Aorta (tissue), 5 donors: ENCODE measurements around the gene GCGR. TPM values are rescaled to one million over a fixed set of nuclear protein-coding genes. Genes with fewer than 3 reads are reported as not detected.

Experiments
- ATAC-seq: fragments of 200-7000 bp; cut with Tn5 transposase; one replicate; pipeline ENCODE4 v1.9.1; 2022; ENCODE audit warnings: moderate library complexity; ENCODE audit not compliant: low FRiP score
- DNase-seq, 2 donors: peaks; one replicate each; pipeline ENCODE4 v3.0.0-alpha.2; 2020
- H3K27ac ChIP-seq, 2 donors: one replicate each; pipeline ENCODE4 v1.5.1; 2013; ENCODE audit warnings: low read length in 2 of 2, mild to moderate bottlenecking in 2 of 2, moderate library complexity in 2 of 2, control low read depth in 1 of 2, inconsistent platforms in 1 of 2, low read depth in 1 of 2
- H3K27me3 ChIP-seq, 2 donors: one replicate each; pipeline ENCODE4 v1.6.1; 2013; ENCODE audit warnings: control low read depth in 1 of 2, low read length in 1 of 2, mild to moderate bottlenecking in 1 of 2, moderate library complexity in 1 of 2; ENCODE audit not compliant: insufficient read depth in 2 of 2, control insufficient read depth in 1 of 2
- H3K36me3 ChIP-seq, 2 donors: one replicate each; pipeline ENCODE4 v1.6.1; 2013; ENCODE audit warnings: control low read depth in 1 of 2, low read length in 1 of 2, mild to moderate bottlenecking in 1 of 2; ENCODE audit not compliant: insufficient read depth in 2 of 2, control insufficient read depth in 1 of 2
- H3K4me1 ChIP-seq, 2 donors: one replicate each; pipeline ENCODE4 v1.6.1; 2013; ENCODE audit warnings: low read length in 2 of 2, control low read depth in 1 of 2, mild to moderate bottlenecking in 1 of 2, moderate library complexity in 1 of 2; ENCODE audit not compliant: insufficient read depth in 2 of 2, control insufficient read depth in 1 of 2
- H3K4me3 ChIP-seq, 2 donors: one replicate each; pipeline ENCODE4 v1.5.1; 2013; ENCODE audit warnings: low read length in 2 of 2, control low read depth in 1 of 2, mild to moderate bottlenecking in 1 of 2
- H3K9me3 ChIP-seq: one replicate; pipeline ENCODE4 v1.6.1; 2013; ENCODE audit warnings: mild to moderate bottlenecking, low read length; ENCODE audit not compliant: control insufficient read depth
- WGBS, 2 donors: extraction: QIAGEN DNeasy Blood & Tissue Kit; methylation state at CpG; one replicate each; pipeline ENCODE4 v1.1.7; 2013; 5-methylcytosine and 5-hydroxymethylcytosine counted together
- intact Hi-C, 2 donors: fragments of 100-400 bp; cut with DNase I; formaldehyde crosslinking; loops; one replicate each; pipeline versions ENCODE4 v1.14.2 to v1.15.0; 2022
- long read RNA-seq, 2 donors: library from polyadenylated mRNA; unstranded; transcript quantifications; one replicate each; pipeline ENCODE4 v2.0.0, GENCODE V29; 2020 to 2021
- polyA plus RNA-seq, 2 donors: library from polyadenylated mRNA; stranded (reverse); fragments of 200-250 nt; gene quantifications; one replicate each; pipeline ENCODE4 v1.2.3, GENCODE V29; 2013
- total RNA-seq, 2 donors: library from RNA; stranded (reverse); fragmentation: NEBNext Ultra II Directional; extraction: Animal tissue kit (Norgen Biotek cat#: 25700); gene quantifications; one replicate each; pipeline ENCODE4 v1.2.1, GENCODE V29; 2021
- donor health status: healthy with polysubstance abuse.
- donor health status: Bipolar disorder and iron deficiency.
- donor health status: DM: no; HTN: no; CAD: no.
- donor health status: DM: no; HTN: no; CAD: no.
- donor health status: DM: yes; HTN: yes; CAD: no.

GCGR gene
- total RNA-seq, result under 1 TPM; 0.39 to 0.63 TPM
- polyA plus RNA-seq, result not detected
- long read RNA-seq, donor 1, result 0 reads
- long read RNA-seq, donor 2, result 0 reads

GRCh38 chr17:81803728-81804558 is at the start of gene GCGR:
GCGR (plus strand) TSS chr17:81804150; CDS start chr17:81809019, 4,869 bp downstream.
- Histone ChIP-seq H3K4me3 (no peak within 1 kb of the TSS), H3K36me3 (no peaks in the 10 kb centered on the region), H3K27me3 (no peaks in the 10 kb centered on the region), H3K4me1 (no peaks in the 10 kb centered on the region), H3K9me3 (peaks cover 1% of the 10 kb centered on the region), H3K27ac (no peak within 1 kb of the TSS)
- 1 to 2% methylated on average over 76 to 110 of the region's 110 CpGs for WGBS, 2 donors
- intact Hi-C loops, result no loop called here
- ATAC-seq (no peak), DNase-seq (no peak)

DNA sequence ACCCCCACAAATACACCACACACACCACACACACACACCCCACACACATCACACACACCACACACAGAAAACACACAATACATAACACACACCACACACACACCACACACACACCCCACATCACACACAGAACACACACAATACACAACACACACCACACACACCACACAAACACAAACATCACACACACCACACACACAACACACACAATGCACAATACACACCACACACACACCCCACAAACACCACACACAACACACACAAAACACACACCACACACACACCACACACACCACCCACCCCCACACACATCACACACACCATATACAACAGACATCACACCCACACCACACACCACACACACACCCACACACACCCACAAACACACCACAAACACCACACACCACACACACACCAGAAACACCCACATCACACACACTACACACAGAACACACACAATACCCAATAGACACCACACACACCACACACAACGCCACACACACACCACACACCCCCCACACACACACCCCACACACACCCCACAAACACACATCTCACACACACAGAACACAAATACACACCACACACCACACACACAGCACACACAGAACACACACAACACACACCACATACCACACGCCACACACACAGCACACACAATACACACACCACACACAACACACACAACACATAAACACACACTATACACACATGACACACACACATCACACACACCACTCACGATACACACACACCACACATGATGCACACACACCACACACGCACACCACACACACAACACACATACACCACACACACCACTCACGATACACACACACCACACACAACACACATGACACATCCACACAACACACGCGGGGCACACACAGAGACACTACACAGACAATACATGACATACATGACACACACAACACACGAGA is 11.0 kb upstream of the GCGR start:
- no peaks in the 10 kb centered on the region for H3K36me3 ChIP-seq
- ATAC-seq, result no peak
- H3K27ac ChIP-seq, result no peak overlapping the region
- WGBS, 2 donors, result 89 to 90% methylated on average over 7 to 8 of the region's 8 CpGs
- intact Hi-C loops, result no loop called here
- no peaks in the 10 kb centered on the region for H3K27me3 ChIP-seq
- H3K4me1 ChIP-seq, result no peaks in the 10 kb centered on the region
- DNase-seq, result no peak
- no peak overlapping the region for H3K4me3 ChIP-seq
- no peaks in the 10 kb centered on the region for H3K9me3 ChIP-seq

DNA sequence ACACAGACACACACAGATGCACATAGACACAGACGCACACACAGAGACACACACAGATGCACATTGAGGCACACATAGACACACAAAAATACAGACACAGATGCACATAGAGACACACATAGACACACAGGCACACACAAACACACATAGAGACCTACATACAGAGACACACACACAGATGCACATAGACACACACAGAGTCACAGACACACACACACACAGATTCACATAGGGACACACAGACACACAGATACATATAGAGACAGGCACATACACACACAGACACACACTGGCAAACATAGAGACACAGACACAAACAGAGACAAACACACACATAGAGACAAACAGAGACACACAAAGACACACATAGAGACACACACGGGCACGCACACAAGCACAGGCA is 9.9 kb upstream of the GCGR start:
- Histone ChIP-seq H3K9me3 (no peaks in the 10 kb centered on the region), H3K27ac (no peak overlapping the region), H3K4me3 (no peak overlapping the region), H3K4me1 (no peaks in the 10 kb centered on the region), H3K27me3 (no peaks in the 10 kb centered on the region), H3K36me3 (no peaks in the 10 kb centered on the region)
- ATAC-seq, result no peak
- no peak for DNase-seq
- WGBS, 2 donors, result 87 to 94% methylated on average over 3 of the region's 3 CpGs
- intact Hi-C loops, result no loop called here

DNA sequence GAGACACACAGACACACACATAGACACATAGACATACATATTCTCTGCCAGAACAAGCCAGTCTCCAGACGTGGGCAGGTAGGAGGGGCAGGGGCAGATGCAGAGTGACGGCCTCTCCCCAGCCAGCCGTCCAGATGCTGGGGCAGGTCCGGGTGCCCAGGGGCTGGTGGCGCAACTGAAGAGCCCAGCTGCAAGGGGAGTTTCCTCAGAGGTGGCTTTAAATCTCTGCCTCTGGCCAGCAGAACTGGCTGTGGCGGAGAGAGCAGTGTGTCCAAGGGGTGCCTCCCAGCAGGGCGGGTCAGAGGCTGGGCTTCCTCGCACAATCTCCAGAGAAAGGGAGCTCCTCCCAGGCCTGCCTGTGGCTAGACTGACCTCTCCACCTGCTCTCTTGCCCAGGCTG is 9.4 kb upstream of the GCGR start:
- no peaks in the 10 kb centered on the region for H3K27me3 ChIP-seq
- intact Hi-C loops, result no loop called here
- ATAC-seq, result no peak
- DNase-seq, result no peak
- H3K9me3 ChIP-seq, result no peaks in the 10 kb centered on the region
- H3K4me3 ChIP-seq, result no peak overlapping the region
- H3K36me3 ChIP-seq, result no peaks in the 10 kb centered on the region
- H3K27ac ChIP-seq, result no peak overlapping the region
- 40 to 46% methylated on average over 8 of the region's 8 CpGs for WGBS, 2 donors
- no peaks in the 10 kb centered on the region for H3K4me1 ChIP-seq

DNA sequence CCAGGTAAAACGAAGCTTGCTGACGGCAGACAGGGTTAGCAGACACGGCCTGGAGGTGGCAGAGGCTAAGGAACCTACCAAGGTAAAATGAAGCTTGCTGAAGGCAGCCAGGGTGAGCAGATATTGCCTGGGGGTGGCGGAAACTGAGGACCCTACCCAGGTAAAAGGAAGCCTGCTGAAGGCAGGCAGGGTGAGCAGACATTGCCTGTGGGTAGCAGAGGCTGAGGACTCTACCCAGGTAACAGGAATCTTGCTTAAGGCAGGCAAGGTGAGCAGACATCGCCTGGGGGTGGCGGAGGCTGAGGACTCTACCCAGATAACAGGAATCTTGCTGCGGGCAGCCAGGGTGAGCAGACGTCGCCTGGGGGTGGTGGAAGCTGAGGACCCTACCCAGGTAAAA is 2.6 kb upstream of the GCGR start:
- no peaks in the 10 kb centered on the region for H3K27me3 ChIP-seq
- intact Hi-C loops, result no loop called here

DNA sequence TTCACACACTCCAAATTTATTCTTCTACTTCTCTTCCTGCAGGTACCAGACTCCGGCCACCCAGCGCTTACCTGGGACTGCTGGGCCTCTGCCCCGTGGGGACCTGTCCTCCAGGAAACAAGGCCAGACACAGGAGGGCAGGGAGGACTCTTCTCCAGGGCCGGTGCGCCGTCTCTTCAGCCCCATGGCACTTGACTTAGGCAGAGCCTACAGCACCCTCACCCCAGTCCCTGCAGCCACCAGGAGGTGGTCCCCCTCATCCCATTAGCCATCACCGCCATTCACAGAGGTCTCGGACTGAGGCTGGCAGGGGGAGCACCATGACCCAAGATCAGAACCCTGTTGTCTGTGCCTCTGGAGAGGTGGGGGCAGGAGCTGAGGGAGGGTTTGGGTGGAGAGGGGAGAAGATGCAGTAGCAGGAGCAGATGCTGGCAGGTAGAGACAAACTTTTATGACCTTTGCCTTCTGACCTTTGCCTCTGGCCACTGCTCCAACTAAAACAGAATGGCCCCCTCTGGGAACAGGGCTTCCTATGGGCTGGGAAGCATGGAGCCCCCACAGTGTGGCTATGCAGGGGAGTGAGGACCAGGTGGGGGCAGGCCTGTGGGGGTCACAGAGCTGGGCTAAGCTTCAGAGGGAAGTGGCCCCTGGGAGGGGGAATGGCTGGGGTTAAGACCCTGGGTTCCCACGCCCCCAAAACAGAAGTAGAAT is 1.7 kb upstream of the GCGR start:
- Histone ChIP-seq H3K9me3 (peaks cover 1% of the 10 kb centered on the region), H3K4me1 (no peaks in the 10 kb centered on the region), H3K27ac (no peak overlapping the region), H3K27me3 (no peaks in the 10 kb centered on the region), H3K36me3 (no peaks in the 10 kb centered on the region), H3K4me3 (no peak overlapping the region)
- DNase-seq (no peak), ATAC-seq (no peak)
- WGBS, 2 donors, result 76 to 79% methylated on average over 9 of the region's 9 CpGs
- intact Hi-C loops, result no loop called here

More for the DNA sequence above, 2.6 kb upstream of the GCGR start:
- ATAC-seq, result no peak
- Histone ChIP-seq H3K36me3 (no peaks in the 10 kb centered on the region), H3K9me3 (peaks cover 1% of the 10 kb centered on the region), H3K4me1 (no peaks in the 10 kb centered on the region), H3K4me3 (no peak overlapping the region), H3K27ac (no peak overlapping the region)
- 89% methylated on average over 9 of the region's 9 CpGs for WGBS, 2 donors
- no peak for DNase-seq

DNA sequence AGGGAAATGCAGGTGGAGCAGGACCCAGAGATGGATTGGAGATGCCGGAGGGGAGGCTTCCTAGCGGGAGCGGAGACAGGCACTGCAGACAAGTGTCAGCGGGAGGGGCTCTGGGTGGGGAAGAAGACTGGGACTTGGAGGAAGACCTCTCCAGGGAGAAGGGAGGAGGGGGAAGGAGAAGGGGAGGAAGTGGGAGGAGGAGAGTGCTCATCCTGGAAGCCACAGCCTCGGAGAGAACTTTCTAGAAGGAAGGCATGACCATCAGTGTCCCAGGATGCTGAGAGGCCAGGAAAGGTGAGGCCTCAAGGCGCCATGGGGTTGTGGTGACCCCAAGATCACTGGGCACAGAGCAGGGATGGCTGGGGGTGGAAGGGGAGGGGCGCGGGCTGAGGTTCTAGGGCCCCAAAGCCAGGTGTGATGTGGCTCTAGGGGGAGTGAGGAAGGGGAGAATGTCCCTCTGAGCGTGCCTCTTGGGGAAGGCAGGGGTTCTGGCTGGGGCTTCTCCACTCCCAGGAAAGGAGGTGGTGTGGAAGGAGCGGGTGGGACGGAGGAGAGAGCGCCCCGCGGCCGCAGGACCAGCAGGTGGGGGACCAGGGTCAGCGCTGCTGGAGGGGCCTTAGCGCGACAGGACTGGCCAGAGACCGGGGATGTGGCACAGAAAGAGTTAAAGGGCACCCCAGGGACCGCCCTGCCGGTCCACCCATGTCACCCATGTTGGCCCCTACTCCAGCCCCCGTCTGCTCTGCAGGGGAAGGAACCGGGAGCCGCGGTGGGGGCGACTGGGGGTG is 900 bp upstream of the GCGR start:
- Histone ChIP-seq H3K36me3 (no peaks in the 10 kb centered on the region), H3K9me3 (peaks cover 1% of the 10 kb centered on the region), H3K27me3 (no peaks in the 10 kb centered on the region), H3K4me1 (no peaks in the 10 kb centered on the region), H3K27ac (no peak overlapping the region), H3K4me3 (no peak overlapping the region)
- intact Hi-C loops, result no loop called here
- DNase-seq, result no peak
- WGBS, 2 donors, result 29 to 31% methylated on average over 25 to 26 of the region's 26 CpGs
- no peak for ATAC-seq
